ENCODE results near the gene SF3B6.
"Not testable (repeated sequence)": the region's sequence is repeated elsewhere in the genome, so short reads cannot be mapped to it uniquely, and the experiment has no call there.

Gene SF3B6, protein sequence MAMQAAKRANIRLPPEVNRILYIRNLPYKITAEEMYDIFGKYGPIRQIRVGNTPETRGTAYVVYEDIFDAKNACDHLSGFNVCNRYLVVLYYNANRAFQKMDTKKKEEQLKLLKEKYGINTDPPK

DNA sequence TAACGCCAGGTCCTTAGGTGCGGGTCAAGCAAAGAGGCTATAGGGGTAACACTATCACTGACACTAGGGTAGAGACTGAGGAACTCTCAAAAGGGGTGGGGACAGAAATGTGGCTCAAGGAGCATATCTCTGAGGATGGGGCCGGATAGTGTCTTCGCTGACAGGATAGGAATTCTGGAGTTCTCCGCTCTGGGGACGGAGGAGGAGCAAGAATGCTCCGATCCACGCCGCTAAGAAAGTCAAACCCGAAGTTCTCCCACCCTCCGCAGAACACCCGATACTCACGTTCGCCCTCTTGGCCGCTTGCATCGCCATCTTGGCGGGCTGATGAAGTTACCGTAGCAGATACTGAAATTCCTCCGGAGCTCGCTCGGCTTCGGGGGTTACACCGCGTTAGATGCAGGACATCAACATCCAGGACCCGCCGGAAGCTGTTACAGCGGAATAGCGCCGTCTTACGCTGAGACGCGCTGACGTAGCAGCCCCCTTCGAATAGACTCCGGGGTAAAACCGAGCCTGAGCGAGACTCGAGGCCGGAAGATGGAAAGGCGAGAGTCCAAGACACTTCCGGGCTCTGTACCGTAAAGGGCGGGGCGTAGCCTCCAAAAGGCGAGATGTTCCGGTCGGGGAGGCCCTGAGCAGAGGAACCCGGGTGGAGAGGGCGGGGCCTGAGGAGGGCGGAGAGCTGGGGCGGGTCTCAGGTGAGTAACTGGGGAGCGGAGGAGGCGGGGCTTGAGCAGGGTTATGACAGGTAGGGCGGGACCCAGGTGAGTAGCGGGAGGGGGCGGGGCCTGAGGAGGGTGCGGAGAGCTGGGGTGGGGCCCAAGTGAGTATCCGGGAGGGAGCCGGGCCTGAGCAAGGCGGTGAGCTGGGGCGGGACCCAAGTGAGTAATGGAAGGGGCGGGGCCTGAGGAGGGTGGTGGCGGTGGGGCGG is at the start of gene SF3B6:
SF3B6 (minus strand) TSS at position 412 of the 934 bp plus-strand sequence; CDS start at position 315, 97 bp downstream.
- DNase-seq = peak; percentile 98 to 99

DNA sequence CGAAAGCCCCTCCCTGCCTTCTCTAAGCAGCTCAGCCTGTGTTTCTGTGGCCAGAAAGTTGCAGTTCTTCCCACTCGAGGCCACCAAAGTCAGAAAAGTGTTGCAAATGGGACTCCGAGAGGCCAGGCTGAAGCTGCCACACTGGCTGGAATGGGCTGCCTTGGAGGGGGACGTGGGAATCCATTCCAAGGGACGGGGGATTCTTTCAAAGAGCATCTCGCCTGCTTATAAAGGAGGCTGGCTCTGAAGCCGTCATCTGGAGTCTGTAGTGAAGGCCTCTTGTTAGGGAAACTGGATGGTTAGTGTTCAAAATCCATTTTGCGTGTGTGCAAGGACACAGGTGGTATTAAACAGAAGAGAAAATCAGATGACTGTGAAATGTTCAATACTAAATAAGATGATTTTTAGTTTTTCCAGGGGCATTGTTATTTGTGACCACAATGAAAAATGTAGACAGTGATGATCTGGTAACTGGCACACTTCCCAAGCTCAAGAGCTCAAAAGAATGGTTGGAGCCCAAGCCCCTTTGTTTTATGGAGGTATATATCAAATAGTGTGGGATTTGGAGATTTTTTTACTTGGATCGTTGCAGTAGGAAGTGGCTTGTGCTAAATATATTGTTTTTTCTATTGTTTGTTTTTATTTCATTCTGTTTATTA is 47.9 kb upstream of the SF3B6 start:
- DNase-seq = no peak

DNA sequence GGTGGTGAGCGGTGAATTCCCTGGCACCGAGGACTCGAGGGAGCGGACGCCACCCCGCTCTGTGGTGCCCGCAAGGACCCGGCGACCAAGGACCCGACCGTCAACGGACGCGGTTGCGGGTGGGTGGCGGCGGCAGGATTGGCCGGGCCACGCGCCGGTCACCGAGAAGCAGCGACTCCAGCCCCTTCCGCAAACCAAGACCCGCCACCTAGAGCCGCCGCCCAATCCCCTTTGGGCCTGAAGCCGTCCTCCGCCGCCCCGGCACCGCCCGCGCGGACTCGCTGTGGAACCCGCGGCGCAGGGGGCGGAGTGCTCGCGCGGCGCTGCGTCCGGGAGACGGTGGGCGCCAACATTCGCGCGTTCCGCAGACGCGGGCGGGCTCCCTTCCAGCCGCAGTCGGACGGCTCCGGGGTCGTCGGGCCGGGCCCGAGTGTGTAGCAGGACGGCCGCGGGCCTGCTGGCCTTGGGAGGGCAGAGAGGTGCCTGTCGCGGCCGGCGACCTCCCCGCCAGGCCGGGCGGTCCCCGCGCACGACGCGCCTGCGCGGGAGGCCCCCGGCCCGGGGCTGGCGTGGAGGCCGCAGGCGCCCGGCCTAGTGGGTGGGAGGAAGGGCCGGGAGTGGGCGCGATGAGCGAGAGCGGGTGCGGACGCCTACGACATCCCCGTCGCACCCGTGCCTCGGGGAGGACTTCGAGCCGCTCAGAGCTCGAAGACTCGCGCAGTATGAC is 47.2 kb upstream of the SF3B6 start, which contains the start of the genes FAM228B and PFN4:
FAM228B (plus strand) TSS at position 275 of the 727 bp plus-strand sequence. CDS start 893 bp downstream, outside the sequence.
PFN4 (minus strand) TSS at position 140 of the 727 bp plus-strand sequence. CDS start 799 bp downstream, outside the sequence.
- DNase-seq = peak; percentile 77 to 84

DNA sequence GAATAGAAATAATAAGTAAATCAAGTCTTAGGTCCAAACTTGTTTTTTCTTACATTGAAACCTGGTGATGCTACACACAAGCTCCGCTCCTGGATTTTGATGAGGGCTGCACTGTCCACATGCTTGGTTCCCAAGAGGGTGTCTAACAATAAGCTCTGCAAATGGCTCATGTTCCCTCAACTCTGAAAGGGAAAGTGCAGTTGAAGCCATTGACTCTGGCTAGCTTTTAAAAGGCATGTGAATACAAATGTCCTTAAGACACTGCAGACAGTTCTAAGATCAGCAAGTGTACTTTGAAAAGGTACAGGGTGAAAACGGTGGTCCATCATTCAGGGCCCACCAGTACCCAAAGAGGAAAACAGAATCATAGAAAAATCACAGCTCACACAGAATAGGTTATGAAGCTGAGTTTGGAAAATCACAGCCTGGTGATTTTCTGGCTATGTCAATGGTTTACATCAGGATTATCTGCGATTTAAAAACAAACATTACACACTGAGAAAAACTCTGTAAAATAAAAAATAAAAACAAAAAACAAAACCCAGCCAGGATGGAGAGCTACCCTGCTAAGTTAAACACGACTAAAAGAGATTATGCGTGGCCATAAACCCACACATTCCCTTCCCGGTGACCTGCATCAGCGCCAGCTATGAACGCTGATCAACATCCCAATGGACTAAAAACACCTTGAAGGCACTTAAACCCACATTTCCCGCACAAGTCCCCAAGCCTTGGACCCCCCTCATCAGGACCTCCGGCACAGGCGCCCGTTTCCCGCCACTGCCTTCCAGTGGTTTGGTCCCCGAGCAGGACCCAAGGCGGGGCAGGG is 46.5 kb upstream of the SF3B6 start:
- no peak for DNase-seq

DNA sequence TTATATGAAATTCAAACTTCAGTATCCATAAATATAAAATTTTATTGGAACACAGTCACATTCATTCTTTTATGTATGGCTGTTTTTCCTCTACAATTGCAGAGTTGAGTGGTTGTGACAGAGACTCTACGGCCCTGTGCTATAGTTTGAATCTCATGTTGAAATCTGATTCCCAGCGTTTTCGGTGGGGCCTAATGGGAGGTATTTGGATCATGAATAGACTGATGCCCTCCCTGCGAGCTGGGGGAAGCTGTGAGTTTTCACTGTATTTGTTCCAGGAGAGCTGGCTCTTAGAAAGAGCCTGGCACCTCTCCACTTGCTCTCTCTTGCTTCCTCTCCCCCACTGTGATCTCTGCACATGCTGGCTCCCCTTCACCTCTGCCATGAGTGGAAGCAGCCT is 45.3 kb upstream of the SF3B6 start:
- no peak for DNase-seq

DNA sequence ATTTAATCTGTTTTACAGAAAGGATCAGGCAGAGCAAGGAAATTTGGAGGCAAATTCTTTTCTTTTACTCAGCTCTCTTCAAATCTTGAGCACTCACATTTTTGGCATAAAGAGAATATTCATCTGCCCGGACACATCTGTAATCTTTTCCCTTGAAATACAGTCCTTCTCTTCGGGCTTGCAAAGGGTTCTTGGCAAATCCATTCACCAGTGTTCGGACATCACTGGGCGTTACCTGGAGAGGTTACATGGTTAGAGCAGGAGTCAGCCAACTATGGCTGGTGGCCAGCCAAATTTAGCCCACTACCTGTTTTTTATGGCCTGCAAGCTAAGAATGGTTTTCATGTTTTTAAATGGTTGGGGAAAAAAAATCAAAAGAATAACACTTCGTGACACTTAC is 44.9 kb upstream of the SF3B6 start:
- DNase-seq = no peak

DNA sequence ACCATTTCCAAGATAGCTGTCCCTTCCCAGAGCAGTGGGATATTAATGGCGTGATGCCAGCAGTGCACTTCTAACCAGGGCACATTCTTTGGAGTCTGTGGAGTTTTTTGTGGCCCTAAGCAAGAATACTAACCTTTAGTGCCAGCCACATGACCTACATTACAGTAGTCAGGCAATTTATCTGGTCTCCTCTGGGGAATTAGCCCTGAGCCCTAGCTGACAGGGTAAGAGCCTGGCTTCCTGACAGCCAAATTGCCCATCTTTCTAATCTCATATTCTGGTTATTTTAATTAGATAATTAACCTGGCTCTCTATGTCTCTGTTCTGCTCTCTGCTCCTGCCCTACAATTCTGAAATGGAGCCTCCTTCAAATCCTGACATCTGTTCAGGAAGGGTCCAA is 41.8 kb upstream of the SF3B6 start:
- DNase-seq = no peak

DNA sequence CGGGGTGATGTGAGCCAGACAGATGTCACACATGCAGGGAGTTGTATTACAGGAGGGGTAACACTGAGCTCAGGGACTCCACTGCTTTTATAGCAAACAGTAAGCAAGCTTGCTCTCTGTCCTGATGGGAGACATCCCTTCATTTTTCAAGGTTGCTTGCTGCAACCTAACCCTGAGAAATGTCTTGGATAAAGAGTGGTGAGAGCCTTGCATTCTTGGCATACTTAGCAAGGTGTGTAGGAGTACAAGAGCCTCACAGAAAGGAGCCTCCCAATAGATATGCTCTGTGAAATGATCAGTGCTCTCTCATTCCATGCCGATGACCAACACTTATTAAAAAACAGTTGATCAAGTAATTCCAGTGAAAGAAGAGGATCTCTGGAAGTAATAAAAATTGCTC is 38.9 kb upstream of the SF3B6 start:
- DNase-seq = no peak

DNA sequence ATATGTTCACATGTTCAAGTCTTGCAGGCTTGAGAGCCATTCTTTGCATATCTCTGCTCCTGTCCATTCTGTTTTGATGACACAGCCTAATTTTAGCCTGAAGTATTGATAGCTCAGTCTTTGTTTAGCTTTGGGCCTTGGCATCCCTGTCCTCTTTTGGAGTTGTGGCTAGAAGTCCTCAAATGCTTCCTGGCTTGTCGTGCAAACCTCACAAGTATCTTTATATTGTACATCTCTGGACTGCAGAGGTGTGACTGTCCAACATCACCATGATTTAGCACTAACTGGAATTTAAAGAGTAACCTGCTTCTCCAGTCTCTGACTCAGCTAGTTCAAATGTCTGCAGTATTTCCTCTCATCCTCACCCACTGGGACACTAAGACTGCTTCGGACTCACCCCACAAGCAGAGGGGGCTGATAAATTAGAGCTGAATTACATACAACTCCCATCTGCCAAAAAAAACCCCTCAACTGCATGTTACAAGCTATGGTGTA is 35.3 kb upstream of the SF3B6 start:
- DNase-seq = no peak

DNA sequence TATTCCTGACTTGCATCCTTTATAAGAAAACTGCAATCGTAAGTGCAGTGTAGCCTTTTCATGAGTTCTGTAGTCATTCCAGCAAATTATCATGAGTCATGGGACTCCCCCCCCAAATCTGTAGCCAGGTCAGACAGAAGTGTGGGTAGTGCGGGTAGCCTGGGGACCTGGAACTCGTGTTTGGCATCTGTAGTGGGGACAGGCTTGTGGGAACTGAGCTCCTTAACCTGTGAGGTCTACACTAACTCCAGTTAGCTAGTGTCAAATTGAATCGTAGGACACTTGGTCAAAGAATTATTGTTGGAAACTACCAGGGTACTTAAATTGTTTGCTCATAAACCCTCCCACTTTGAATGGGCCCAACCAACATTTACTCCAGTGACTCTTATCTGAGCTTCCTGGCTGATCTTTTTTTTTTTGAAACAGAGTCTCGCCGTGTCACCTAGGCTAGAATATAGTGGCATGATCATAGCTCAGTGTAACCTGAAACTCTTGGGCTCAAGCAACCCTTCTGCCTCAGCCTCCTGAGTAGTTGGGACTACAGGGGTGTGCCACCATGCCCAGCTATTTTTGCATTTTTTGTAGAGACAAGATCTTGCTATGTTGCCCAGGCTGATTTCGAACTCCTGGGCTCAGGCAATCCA is 34.7 kb upstream of the SF3B6 start:
- no peak for DNase-seq

DNA sequence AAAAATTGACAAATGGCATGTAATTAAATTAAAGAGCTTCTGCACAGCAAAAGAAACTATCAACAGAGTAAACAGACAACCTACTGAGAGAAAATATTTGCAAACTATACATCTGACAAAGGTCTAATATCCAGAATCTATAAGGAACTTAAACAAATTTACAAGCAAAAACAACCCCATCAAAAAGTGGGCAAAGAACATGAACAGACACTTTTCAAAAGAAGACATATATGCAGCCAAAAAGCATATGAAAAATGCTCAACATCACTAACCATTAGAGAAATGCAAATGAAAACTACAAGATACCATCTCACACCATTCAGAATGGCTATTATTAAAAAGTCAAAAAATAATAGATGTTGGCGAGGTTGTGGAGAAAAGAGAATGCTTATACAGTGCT is 33.3 kb upstream of the SF3B6 start:
- not testable (repeated sequence) for DNase-seq

DNA sequence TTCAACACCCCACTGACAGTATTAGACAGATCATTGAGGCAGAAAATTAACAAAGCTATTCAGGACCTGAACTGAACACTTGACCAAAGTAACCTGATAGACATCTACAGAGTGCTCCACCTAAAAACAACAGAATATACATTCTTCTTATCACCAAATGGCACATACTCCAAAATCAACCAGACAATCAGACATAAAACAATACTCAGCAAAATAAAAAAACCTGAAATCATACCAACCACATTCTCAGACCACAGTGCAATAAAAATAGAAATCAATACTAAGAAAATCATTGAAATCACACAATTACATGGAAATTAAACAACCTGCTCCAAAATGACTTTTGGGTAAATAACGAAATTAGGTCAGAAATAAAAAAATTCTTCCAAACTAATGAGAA is 31.2 kb upstream of the SF3B6 start:
- no peak for DNase-seq

DNA sequence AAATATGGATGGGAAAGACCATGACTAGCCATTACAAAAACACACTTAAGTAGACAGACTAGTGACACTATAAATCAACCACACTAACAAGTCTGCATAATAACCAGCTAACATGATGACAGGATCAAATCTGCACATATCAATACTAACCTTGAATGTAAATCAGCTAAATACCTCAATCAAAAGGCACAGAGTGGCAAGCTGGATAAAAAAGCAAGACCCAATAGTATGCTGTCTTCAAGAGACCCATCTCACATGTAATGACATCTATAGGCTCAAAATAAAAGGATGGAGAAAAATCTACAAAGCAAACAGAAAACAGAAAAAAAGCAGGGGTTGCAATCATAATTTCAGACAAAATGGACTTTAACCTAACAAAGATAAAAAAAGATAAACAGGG is 30.7 kb upstream of the SF3B6 start:
- DNase-seq = no peak

DNA sequence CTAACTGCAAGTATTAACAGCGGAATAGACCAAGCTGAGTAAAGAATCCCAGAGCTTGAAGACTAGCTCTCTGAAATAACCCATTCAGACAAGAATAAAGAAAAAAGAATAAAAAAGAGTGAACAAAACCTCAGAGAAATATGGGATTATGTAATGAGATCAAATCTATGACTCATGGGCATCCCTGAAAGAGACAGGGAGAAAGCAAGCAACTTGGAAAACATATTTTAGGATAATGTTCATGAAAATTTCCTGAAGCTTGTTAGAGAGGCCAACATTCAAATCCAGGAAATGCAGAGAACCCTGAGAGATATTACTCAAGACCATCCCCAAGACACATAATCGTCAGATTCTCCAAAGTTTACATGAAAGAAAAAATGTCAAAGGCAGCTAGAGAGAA is 29.7 kb upstream of the SF3B6 start:
- DNase-seq = no peak

DNA sequence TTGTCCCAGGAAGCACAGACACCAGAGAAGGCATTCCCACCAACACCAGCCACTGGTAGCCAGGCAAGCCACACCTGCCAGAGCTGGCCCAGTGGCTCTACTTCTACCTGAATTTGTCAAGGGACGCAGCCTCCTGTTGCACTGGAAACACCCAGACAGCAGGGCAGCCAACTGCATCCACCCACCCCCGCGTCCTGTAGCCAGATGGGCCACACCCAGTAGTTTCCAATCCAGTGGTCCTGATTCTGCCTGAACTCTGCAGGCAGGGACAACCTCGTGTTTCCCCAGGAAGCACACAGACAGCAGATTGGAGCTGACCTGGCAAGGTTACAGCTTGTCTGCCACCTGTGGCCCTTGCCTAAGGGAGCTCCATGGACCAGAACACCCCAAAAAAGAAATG is 28.8 kb upstream of the SF3B6 start:
- no peak for DNase-seq

DNA sequence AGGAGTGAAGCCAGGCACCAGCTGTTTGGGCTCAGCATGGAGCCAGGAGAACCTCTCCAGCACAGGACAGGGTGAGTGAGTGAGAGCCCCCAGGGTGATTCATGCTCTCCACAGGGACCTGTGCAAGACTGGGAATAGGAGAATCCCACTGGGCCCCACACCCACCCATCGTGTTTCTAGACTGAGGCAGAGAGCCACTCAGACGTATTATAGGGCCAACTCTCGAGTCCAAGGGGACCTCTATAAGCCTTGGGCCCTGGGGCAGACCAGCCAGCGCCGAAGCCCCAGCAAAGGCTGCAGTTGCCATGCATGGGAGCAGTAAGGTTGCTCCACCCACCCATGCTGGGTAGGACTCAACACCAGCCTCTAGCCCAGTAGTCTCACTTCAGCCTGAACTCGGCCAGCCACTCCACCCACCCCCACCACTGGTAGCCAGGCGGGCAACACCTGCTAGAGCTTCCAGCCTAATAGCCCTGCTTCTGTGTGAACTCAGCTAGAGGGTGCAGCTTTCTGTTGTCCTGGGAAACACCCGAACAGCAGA is 28.1 kb upstream of the SF3B6 start:
- DNase-seq = no peak

DNA sequence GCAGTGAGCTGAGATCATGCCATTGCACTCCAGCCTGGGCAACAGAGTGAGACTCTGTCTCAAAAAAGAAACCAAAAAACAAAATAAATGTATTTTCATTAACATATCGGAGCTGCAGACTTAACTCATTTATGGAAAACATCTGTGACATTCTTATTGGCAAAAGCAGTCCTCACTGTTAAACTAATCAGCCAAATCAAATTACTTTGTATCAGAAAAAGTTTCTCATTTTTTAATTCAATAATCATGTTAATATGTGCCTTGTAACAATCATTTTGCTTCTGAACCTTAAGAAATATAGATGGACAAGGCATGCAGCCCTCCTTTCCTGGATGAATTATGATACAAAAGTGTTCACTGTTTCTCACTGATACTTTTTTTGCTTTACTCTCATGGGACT is 26.6 kb upstream of the SF3B6 start:
- DNase-seq = no peak

DNA sequence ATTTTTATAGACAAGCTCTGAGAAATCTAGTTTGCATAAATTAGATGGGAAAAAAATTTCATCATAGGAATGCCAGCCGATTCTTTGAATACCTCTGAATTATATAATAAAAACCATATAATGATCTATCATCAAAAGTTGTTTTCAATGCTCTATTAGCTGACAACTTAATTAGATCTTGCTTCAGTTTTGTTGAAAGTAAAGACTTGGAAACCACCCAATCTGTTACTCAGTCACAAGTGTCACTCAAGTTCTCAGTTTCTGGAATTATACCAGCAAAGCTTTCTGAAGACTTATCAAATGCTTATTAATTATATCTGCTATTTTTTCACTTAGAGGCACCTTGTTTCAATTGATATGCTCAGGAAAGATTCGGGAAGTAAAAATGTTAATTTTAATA is 25.9 kb upstream of the SF3B6 start:
- no peak for DNase-seq

DNA sequence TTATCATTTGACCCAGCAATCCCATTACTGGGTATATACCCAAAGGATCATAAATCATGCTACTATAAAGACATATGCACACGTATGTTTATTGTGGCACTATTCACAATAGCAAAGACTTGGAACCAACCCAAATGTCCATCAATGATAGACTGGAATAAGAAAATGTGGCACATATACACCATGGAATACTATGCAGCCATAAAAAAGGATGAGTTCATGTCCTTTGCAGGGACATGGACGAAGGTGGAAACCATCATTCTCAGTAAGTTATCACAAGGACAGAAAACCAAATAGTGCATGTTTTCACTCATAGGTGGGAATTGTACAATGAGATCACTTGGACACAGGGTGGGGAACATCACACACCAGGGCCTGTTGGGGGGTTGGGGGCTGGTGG is 24.6 kb upstream of the SF3B6 start:
- DNase-seq = not testable (repeated sequence)

DNA sequence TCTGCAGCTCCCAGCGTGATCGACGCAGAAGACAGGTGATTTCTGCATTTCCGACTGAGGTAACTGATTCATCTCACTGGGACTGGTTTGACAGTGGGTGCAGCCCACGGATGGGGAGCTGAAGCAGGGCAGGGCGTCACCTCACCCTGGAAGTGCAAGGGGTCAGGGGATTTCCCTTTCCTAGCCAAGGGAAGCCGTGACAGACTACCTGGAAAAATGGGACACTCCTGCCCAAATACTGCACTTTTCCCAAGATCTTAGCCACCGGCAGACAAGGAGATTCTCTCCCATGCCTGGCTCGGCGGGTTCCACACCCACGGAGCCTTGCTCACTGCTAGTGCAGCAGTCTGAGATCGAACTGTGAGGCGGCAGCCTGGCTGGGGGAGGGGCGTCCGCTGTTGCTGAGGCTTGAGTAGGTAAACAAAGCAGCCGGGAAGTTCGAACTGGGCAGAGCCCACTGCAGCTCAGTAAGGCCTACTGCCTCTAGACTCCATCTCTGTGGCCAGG is 19.1 kb upstream of the SF3B6 start:
- DNase-seq = not testable (repeated sequence)

DNA sequence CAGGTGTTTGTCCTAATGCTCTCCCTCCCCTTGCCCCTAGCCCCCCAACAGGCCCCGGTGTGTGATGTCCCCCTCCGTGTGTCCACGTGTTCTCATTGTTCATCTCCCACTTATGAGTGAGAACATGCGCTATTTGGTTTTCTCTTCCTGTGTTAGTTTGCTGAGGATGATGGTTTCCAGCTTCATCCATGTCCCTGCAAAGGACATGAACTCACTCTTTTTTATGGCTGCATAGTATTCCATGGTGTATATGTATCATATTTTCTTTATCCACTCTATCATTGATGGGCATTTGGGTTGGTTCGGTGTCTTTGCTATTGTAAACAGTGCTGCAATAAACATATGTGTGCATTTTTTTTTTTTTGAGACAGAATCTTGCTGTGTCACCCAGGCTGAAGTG is 17.1 kb upstream of the SF3B6 start:
- DNase-seq = not testable (repeated sequence)

Data from inflammatory macrophage treated with lipopolysaccharide for 1 hour (primary cell).